A549 (cell line): Measurements from ENCODE around the gene TGFBR1. TPM values are rescaled to one million over a fixed set of nuclear protein-coding genes. Genes with fewer than 3 reads are reported as not detected.

ENCODE experiments used
- ATAC-seq, 2 experiments: fragments of 200-7000 bp in 1 of 2; fragments of >200 bp in 1 of 2; cut with Nextera tagmentation in 1 of 2; cut with Tn5 transposase in 1 of 2; 3 replicates each; pipeline versions ENCODE4 v1.8.0 to v1.9.1; 2018 to 2020; ENCODE audit warnings: mild to moderate bottlenecking in 1 of 2, moderate library complexity in 1 of 2
- CTCF ChIA-PET: fragments of 300-600 bp; sonication (Branson Sonifier 250); formaldehyde crosslinking; extraction: SDS; loops from one replicate; lab custom pipeline; 2021; ENCODE audit warnings: antibody characterized with exemption, inconsistent platforms; lab: Yijun Ruan, JAX
- POLR2A ChIA-PET: fragments of 350-600 bp; formaldehyde crosslinking; extraction: SDS; loops from one replicate; lab custom pipeline; 2021; ENCODE audit warnings: antibody characterized with exemption, inconsistent platforms; lab: Yijun Ruan, JAX
- DNase-seq, 2 experiments: peaks; one replicate each; pipeline versions ENCODE4 v3.0.0 to v3.0.0-alpha.2; 2011 to 2016; ENCODE audit warnings: low read depth in 1 of 2, low spot score in 1 of 2
- FAIRE-seq: peaks from 2 replicates; lab custom pipeline; 2011; peaks lifted over from hg19 to GRCh38; lab: Jason Lieb, UNC
- H3K27ac ChIP-seq, 2 experiments: fragments of >200 bp; sonication (Bioruptor Twin); formaldehyde crosslinking; 3 replicates each; pipeline ENCODE4 v1.5.1; 2016 to 2017
- H3K4me1 ChIP-seq: fragments of >200 bp; sonication (Bioruptor Twin); formaldehyde crosslinking; 3 replicates; pipeline ENCODE4 v1.6.1; 2016
- H3K4me2 ChIP-seq: fragments of >200 bp; sonication (Bioruptor Twin); formaldehyde crosslinking; 3 replicates; pipeline ENCODE4 v1.6.1; 2016
- H3K4me3 ChIP-seq: fragments of >200 bp; sonication (Bioruptor Twin); formaldehyde crosslinking; 3 replicates; pipeline ENCODE4 v1.5.1; 2016
- H3K9me3 ChIP-seq: fragments of >200 bp; sonication (Bioruptor Twin); formaldehyde crosslinking; 3 replicates; pipeline ENCODE4 v1.6.1; 2016
- ATOH8 ChIP-seq: fragments of 250-450 bp; sonication (Bioruptor Pico); IDR thresholded peaks from 2 replicates; pipeline ENCODE4 v1.5.0; 2020; ENCODE audit warnings: low read depth, mild to moderate bottlenecking, moderate library complexity
- BCL3 ChIP-seq: fragments of >200 bp; sonication (Bioruptor Twin); formaldehyde crosslinking; IDR thresholded peaks from 3 replicates; pipeline ENCODE4 v1.6.1; 2016
- CEBPB ChIP-seq, 2 experiments: fragments of >200 bp in 1 of 2; sonication (Bioruptor Twin) in 1 of 2; formaldehyde crosslinking in 1 of 2; IDR thresholded peaks; 2 replicates each; pipeline ENCODE4 v1.6.1; 2012 to 2016
- E2F6 ChIP-seq: IDR thresholded peaks from 2 replicates; pipeline ENCODE4 v1.6.1; 2012; ENCODE audit warnings: low read depth, borderline replicate concordance
- EHF ChIP-seq: fragments of 250-450 bp; sonication (Bioruptor Pico); IDR thresholded peaks from 2 replicates; pipeline ENCODE4 v1.5.0; 2020; ENCODE audit warnings: mild to moderate bottlenecking
- EHMT2 ChIP-seq: fragments of 200-600 bp; sonication (generic); IDR thresholded peaks from 2 replicates; pipeline ENCODE4 v1.6.1; 2016; ENCODE audit warnings: antibody characterized with exemption, low read depth, mild to moderate bottlenecking, moderate library complexity
- ELK1 ChIP-seq: fragments of 150-350 bp; IDR thresholded peaks from 2 replicates; pipeline ENCODE4 v1.6.1; 2014; ENCODE audit warnings: low read depth, mild to moderate bottlenecking, low read length
- FOXS1 ChIP-seq: fragments of 250-450 bp; sonication (Bioruptor Pico); IDR thresholded peaks from 2 replicates; pipeline ENCODE4 v1.5.0; 2020; ENCODE audit warnings: mild to moderate bottlenecking, moderate library complexity
- GATA3 ChIP-seq: IDR thresholded peaks from 2 replicates; pipeline ENCODE4 v1.6.1; 2012; ENCODE audit warnings: borderline replicate concordance
- HES2 ChIP-seq: fragments of >200 bp; sonication (Bioruptor Twin); formaldehyde crosslinking; IDR thresholded peaks from 2 replicates; pipeline ENCODE4 v1.6.1; 2016
- HOXA7 ChIP-seq: fragments of 250-450 bp; sonication (Bioruptor Pico); IDR thresholded peaks from 2 replicates; pipeline ENCODE4 v1.5.0; 2020; ENCODE audit warnings: mild to moderate bottlenecking, moderate library complexity
- HOXB13 ChIP-seq: fragments of 250-450 bp; sonication (Bioruptor Pico); IDR thresholded peaks from 2 replicates; pipeline ENCODE4 v1.5.0; 2020; ENCODE audit warnings: low read depth, mild to moderate bottlenecking, moderate library complexity
- JUN ChIP-seq, 2 experiments: fragments of >200 bp; sonication (Bioruptor Twin); formaldehyde crosslinking; IDR thresholded peaks; 2 replicates in 1 of 2; 3 replicates in 1 of 2; pipeline ENCODE4 v1.6.1; 2016 to 2017
- MAX ChIP-seq: IDR thresholded peaks from 2 replicates; pipeline ENCODE4 v1.6.1; 2012
- MAZ ChIP-seq: fragments of 150-350 bp; IDR thresholded peaks from 2 replicates; pipeline ENCODE4 v1.6.1; 2014; ENCODE audit warnings: antibody characterized with exemption, low read depth, low read length, borderline replicate concordance
- NPAS2 ChIP-seq: fragments of 250-450 bp; sonication (Bioruptor Pico); IDR thresholded peaks from 2 replicates; pipeline ENCODE4 v1.8.0; 2022; ENCODE audit warnings: mild to moderate bottlenecking, moderate library complexity, borderline replicate concordance
- PBX3 ChIP-seq: IDR thresholded peaks from 2 replicates; pipeline ENCODE4 v1.6.1; 2012
- PHF8 ChIP-seq: fragments of 200-600 bp; sonication (generic); IDR thresholded peaks from 2 replicates; pipeline ENCODE4 v1.6.1; 2016; ENCODE audit warnings: low read depth, mild to moderate bottlenecking, antibody characterized with exemption, moderate library complexity, borderline replicate concordance
- POLR2A ChIP-seq: IDR thresholded peaks from 2 replicates; pipeline ENCODE4 v1.6.1; 2012; ENCODE audit warnings: mild to moderate bottlenecking, low read length
- RAD21 ChIP-seq, 2 experiments: fragments of >200 bp in 1 of 2; sonication (Bioruptor Twin) in 1 of 2; formaldehyde crosslinking in 1 of 2; IDR thresholded peaks in 1 of 2; conservative IDR thresholded peaks in 1 of 2; 2 replicates in 1 of 2; 3 replicates in 1 of 2; pipeline ENCODE4 v1.6.1; 2012 to 2018; ENCODE audit warnings: inconsistent platforms in 1 of 2
- REST ChIP-seq: fragments of 200-600 bp; sonication (generic); IDR thresholded peaks from 2 replicates; pipeline ENCODE4 v1.6.1; 2016; ENCODE audit warnings: antibody characterized with exemption, mild to moderate bottlenecking, moderate library complexity
- SMC3 ChIP-seq: fragments of >200 bp; sonication (Bioruptor Twin); formaldehyde crosslinking; IDR thresholded peaks from 3 replicates; pipeline ENCODE4 v1.6.1; 2018; ENCODE audit warnings: inconsistent platforms
- TP53 ChIP-seq: fragments of 250-450 bp; sonication (Bioruptor Pico); IDR thresholded peaks from 2 replicates; pipeline ENCODE4 v1.5.0; 2021; ENCODE audit warnings: mild to moderate bottlenecking, moderate library complexity
- USF2 ChIP-seq: fragments of 450-650 bp; IDR thresholded peaks from 2 replicates; pipeline ENCODE4 v1.6.1; 2014; ENCODE audit warnings: antibody characterized with exemption
- ZFP36 ChIP-seq: fragments of 450-650 bp; IDR thresholded peaks from 2 replicates; pipeline ENCODE4 v1.6.1; 2014; ENCODE audit warnings: borderline replicate concordance; ENCODE audit not compliant: partially characterized antibody
- WGBS: methylation state at CpG from one replicate; pipeline ENCODE4 v1.1.6; 2017; ENCODE audit errors: missing lambda C conversion rate; 5-methylcytosine and 5-hydroxymethylcytosine counted together
- polyA minus RNA-seq: library from RNA; depleted of rRNA, polyadenylated mRNA; stranded (reverse); fragments of >200 nt; gene quantifications from 2 replicates; pipeline ENCODE4 v1.2.3, GENCODE V29; 2011; rRNA and poly(A)+ RNA removed
- polyA plus RNA-seq, 4 experiments: library from polyadenylated mRNA; depleted of rRNA in 3 of 4; stranded (reverse); fragments of >200 nt; fragmentation: RNase III in 1 of 4; extraction: RNeasy Plus Mini Kit Qiagen cat#74134 plus additional on column Dnase treatment in 1 of 4; gene quantifications; 2 replicates in 3 of 4; 3 replicates in 1 of 4; pipeline ENCODE4 v1.2.3, GENCODE V29; 2011 to 2017

TGFBR1 gene
- polyA plus RNA-seq (2011; rRNA removed) (45.5 and 77.1 TPM in 2 replicates), polyA plus RNA-seq (2017; fragmentation: RNase III; extraction: RNeasy Plus Mini Kit Qiagen cat#74134 plus additional on column Dnase treatment) (18.3 to 25.8 TPM (median 25.4 TPM) in 3 replicates), polyA minus RNA-seq (211 and 216 TPM in 2 replicates)
- polyA plus RNA-seq (2012; cell fraction: cytosol; rRNA removed): 6.6 and 13.0 TPM in 2 replicates
- polyA plus RNA-seq (2012; cell fraction: nucleus; rRNA removed): 4.0 and 10.0 TPM in 2 replicates

- FAIRE-seq (no peak), DNase-seq (peak; percentile 87 to 89), ATAC-seq (peak; percentile 86 to 90)
- TF ChIP-seq REST (no peak), ZFP36 (no peak), GATA3 (no peak), MAX (peak; percentile 67), E2F6 (no peak), HOXA7 (no peak), USF2 (peak; percentile 25; the same call in 1 of the 2 replicates), TP53 (CRISPR knock-in tag) (no peak), FOXS1 (CRISPR knock-in tag) (no peak), PBX3 (no peak), CEBPB (IDR thresholded peaks at IDR 0.05) (no peak), EHMT2 (no peak), RAD21 (conservative IDR thresholded peaks at IDR 0.05 in 1 of 2, IDR thresholded peaks at IDR 0.05 in 1 of 2) (no peak), ELK1 (no peak), POLR2A (no peak; the same call in 1 of the 2 replicates), EHF (CRISPR knock-in tag) (no peak), NPAS2 (no peak), JUN (IDR thresholded peaks at IDR 0.05) (0 out of 5 replicates have a peak, but pooled peaks of 1 of the 2 experiments have one; percentile 39), BCL3 (peak; percentile 27; the same call in 1 of the 3 replicates), MAZ (no peak), PHF8 (0 out of 2 replicates have a peak, but pooled peaks have one; percentile 40), SMC3 (0 out of 3 replicates have a peak, but pooled peaks have one; percentile 8), HES2 (no peak), HOXB13 (CRISPR knock-in tag) (no peak), ATOH8 (CRISPR knock-in tag) (no peak)
- peak within 1 kb of the TSS; percentile 91 to 94 for H3K27ac ChIP-seq
- H3K9me3 ChIP-seq: 0 out of 3 replicates have a peak, but pooled peaks cover 3% of the 10 kb centered on the region
- WGBS: 1% methylated on average over 17 of the region's 60 CpGs
- H3K4me1 ChIP-seq: peaks cover 32% of the 10 kb centered on the region
- peak within 1 kb of the TSS; percentile 83 for H3K4me3 ChIP-seq
- peak within 1 kb of the TSS; percentile 96 for H3K4me2 ChIP-seq
- ChIA-PET POLR2A (interaction anchor here (0.5 to 1.9 kb wide), 12 partner anchors 9 to 1307 kb away, joined by 3 to 9 read pairs (median 3); no protein-coding TSS in a partner anchor), CTCF (interaction anchor here (1.1 to 3.8 kb wide), 10 partner anchors 12 to 256 kb away, joined by 3 to 16 read pairs (median 3); no protein-coding TSS in a partner anchor)
Measured at GRCh38 chr9:99104459-99105151, at the start of gene TGFBR1. Gene TGFBR1 (plus strand): TSS chr9:99105113. CDS start chr9:99105206, 93 bp downstream.
